ENCODE results near the gene CDK18.

CDK18 gene

GRCh38 chr1:205520709-205521108 is 16.2 kb downstream of the CDK18 start:
- no peak overlapping the region for H3K9ac ChIP-seq (ENCODE audit: low read length in 5 of 5)

DNA sequence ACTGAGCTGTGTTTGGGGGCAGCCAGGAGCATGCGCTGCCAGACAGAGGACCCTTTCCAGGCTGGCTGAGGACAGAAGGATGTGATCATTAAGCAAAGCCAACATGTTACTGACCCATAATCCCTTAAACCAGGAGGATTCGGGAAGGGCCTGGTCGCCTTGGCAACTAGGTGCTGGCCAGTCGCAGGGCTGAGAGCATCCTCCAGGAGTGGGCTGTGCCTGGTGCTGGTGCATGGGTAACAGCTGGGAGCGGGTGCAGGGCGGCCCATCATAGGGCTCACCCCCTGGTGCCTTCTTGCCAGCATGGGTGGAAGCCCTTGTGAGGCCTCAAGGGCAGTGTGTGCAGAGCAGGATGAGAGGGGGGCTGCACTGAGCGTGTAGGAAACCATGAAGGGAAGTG is 17.2 kb downstream of the CDK18 start:
- H3K9me3 ChIP-seq (ENCODE audit: control insufficient read depth in 5 of 5, low read length in 5 of 5) = no peaks in the 10 kb centered on the region
- no peak overlapping the region for H3K9ac ChIP-seq (ENCODE audit: low read length in 5 of 5)
- no peaks in the 10 kb centered on the region for H3K36me3 ChIP-seq (ENCODE audit: control insufficient read depth in 5 of 5, insufficient read depth in 5 of 5, low read length in 5 of 5)
- H3K27me3 ChIP-seq (ENCODE audit: control insufficient read depth in 5 of 5, insufficient read depth in 4 of 5, low read length in 5 of 5) = peaks cover 10 to 35% (median 28%) of the 10 kb centered on the region in 5 donors
- H3K4me1 ChIP-seq (ENCODE audit: control insufficient read depth in 5 of 5, insufficient read depth in 5 of 5, low read length in 5 of 5) = no peaks in the 10 kb centered on the region
- H3K27ac ChIP-seq (ENCODE audit: low read depth, low read length) = no peak overlapping the region
- H3K4me3 ChIP-seq (ENCODE audit: low read depth in 1 of 5, low read length in 5 of 5) = no peak overlapping the region

More at GRCh38 chr1:205520709-205521108, 16.2 kb downstream of the CDK18 start:
- Histone ChIP-seq H3K4me3 (ENCODE audit: low read depth in 1 of 5, low read length in 5 of 5) (no peak overlapping the region), H3K27ac (ENCODE audit: low read depth, low read length) (no peak overlapping the region), H3K27me3 (ENCODE audit: control insufficient read depth in 5 of 5, insufficient read depth in 4 of 5, low read length in 5 of 5) (peaks cover 7 to 26% (median 25%) of the 10 kb centered on the region in 5 donors), H3K9me3 (ENCODE audit: control insufficient read depth in 5 of 5, low read length in 5 of 5) (no peaks in the 10 kb centered on the region), H3K4me1 (ENCODE audit: control insufficient read depth in 5 of 5, insufficient read depth in 5 of 5, low read length in 5 of 5) (peaks cover 0 to 10% (median 4%) of the 10 kb centered on the region in 5 donors), H3K36me3 (ENCODE audit: control insufficient read depth in 5 of 5, insufficient read depth in 5 of 5, low read length in 5 of 5) (no peaks in the 10 kb centered on the region)

GRCh38 chr1:205522692-205523091 is 18.2 kb downstream of the CDK18 start:
- H3K4me3 ChIP-seq (ENCODE audit: low read depth in 1 of 5, low read length in 5 of 5) = no peak overlapping the region
- H3K36me3 ChIP-seq (ENCODE audit: control insufficient read depth in 5 of 5, insufficient read depth in 5 of 5, low read length in 5 of 5) = no peaks in the 10 kb centered on the region
- no peak overlapping the region for H3K9ac ChIP-seq (ENCODE audit: low read length in 5 of 5)
- no peak overlapping the region for H3K27ac ChIP-seq (ENCODE audit: low read depth, low read length)
- H3K27me3 ChIP-seq (ENCODE audit: control insufficient read depth in 5 of 5, insufficient read depth in 4 of 5, low read length in 5 of 5) = peaks cover 11 to 35% (median 28%) of the 10 kb centered on the region in 5 donors
- H3K9me3 ChIP-seq (ENCODE audit: control insufficient read depth in 5 of 5, low read length in 5 of 5) = no peaks in the 10 kb centered on the region
- no peaks in the 10 kb centered on the region for H3K4me1 ChIP-seq (ENCODE audit: control insufficient read depth in 5 of 5, insufficient read depth in 5 of 5, low read length in 5 of 5)

GRCh38 chr1:205523261-205523890 is 18.9 kb downstream of the CDK18 start:
- Histone ChIP-seq H3K36me3 (ENCODE audit: control insufficient read depth in 5 of 5, insufficient read depth in 5 of 5, low read length in 5 of 5) (no peaks in the 10 kb centered on the region), H3K27ac (ENCODE audit: low read depth, low read length) (no peak overlapping the region), H3K4me1 (ENCODE audit: control insufficient read depth in 5 of 5, insufficient read depth in 5 of 5, low read length in 5 of 5) (no peaks in the 10 kb centered on the region), H3K27me3 (ENCODE audit: control insufficient read depth in 5 of 5, insufficient read depth in 4 of 5, low read length in 5 of 5) (peaks cover 11 to 35% (median 28%) of the 10 kb centered on the region in 5 donors), H3K9me3 (ENCODE audit: control insufficient read depth in 5 of 5, low read length in 5 of 5) (no peaks in the 10 kb centered on the region), H3K4me3 (ENCODE audit: low read depth in 1 of 5, low read length in 5 of 5) (no peak overlapping the region), H3K9ac (ENCODE audit: low read length in 5 of 5) (no peak overlapping the region)

DNA sequence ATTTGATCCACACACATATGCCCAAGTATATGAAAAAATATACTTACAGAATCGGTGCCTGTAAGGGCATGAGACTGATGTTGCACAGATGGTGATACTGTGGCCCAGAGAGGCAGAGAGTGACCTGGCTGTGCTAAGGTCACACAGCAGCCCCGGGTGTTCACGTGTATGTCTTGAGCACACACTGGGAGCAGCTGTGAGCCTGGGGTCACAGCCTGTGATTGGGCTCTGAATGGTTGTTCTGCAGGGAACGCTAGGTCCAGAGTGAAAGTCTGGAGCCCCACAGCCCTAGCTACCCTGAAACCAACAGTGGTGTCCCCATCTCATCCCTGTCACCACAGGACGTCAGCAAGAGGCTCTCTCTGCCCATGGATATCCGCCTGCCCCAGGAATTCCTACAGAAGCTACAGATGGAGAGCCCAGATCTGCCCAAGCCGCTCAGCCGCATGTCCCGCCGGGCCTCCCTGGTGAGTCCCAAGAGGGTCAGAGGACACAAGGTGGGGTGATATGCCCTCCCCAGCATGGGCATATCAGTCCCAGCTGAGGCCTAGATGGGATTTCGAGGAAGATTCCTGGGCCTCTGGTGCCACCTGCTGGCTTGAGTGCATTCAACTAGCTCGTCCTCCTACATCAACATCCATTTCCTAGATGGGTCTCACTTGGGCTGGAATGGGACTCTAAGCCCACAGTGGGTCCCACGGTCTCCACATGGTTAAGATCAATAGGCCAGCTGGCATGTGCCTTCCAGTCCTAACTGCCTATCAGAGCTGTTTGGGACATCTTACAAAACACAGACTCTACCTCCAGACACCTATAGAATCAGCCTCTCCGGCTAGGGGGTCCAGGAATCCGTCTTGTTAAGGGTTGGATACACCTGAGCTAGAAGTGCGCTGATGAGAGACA is 19.7 kb downstream of the CDK18 start:
- Histone ChIP-seq H3K4me3 (ENCODE audit: low read depth in 1 of 5, low read length in 5 of 5) (no peak overlapping the region), H3K27ac (ENCODE audit: low read depth, low read length) (no peak overlapping the region)

GRCh38 chr1:205524794-205525101 is 20.3 kb downstream of the CDK18 start:
- Histone ChIP-seq H3K36me3 (ENCODE audit: control insufficient read depth in 5 of 5, insufficient read depth in 5 of 5, low read length in 5 of 5) (no peaks in the 10 kb centered on the region), H3K27ac (ENCODE audit: low read depth, low read length) (no peak overlapping the region), H3K4me3 (ENCODE audit: low read depth in 1 of 5, low read length in 5 of 5) (no peak overlapping the region), H3K9ac (ENCODE audit: low read length in 5 of 5) (no peak overlapping the region), H3K27me3 (ENCODE audit: control insufficient read depth in 5 of 5, insufficient read depth in 4 of 5, low read length in 5 of 5) (peaks cover 14 to 36% (median 21%) of the 10 kb centered on the region in 5 donors), H3K9me3 (ENCODE audit: control insufficient read depth in 5 of 5, low read length in 5 of 5) (no peaks in the 10 kb centered on the region), H3K4me1 (ENCODE audit: control insufficient read depth in 5 of 5, insufficient read depth in 5 of 5, low read length in 5 of 5) (peaks cover 0 to 11% (median 10%) of the 10 kb centered on the region in 5 donors)

More for the DNA sequence above, 19.7 kb downstream of the CDK18 start:
- peaks cover 0 to 5% (median 4%) of the 10 kb centered on the region in 5 donors for H3K4me1 ChIP-seq (ENCODE audit: control insufficient read depth in 5 of 5, insufficient read depth in 5 of 5, low read length in 5 of 5)
- H3K9me3 ChIP-seq (ENCODE audit: control insufficient read depth in 5 of 5, low read length in 5 of 5) = no peaks in the 10 kb centered on the region
- no peaks in the 10 kb centered on the region for H3K36me3 ChIP-seq (ENCODE audit: control insufficient read depth in 5 of 5, insufficient read depth in 5 of 5, low read length in 5 of 5)
- peaks cover 14 to 39% (median 27%) of the 10 kb centered on the region in 5 donors for H3K27me3 ChIP-seq (ENCODE audit: control insufficient read depth in 5 of 5, insufficient read depth in 4 of 5, low read length in 5 of 5)
- H3K9ac ChIP-seq (ENCODE audit: low read length in 5 of 5) = no peak overlapping the region

GRCh38 chr1:205525495-205526285 is 21.2 kb downstream of the CDK18 start:
- Histone ChIP-seq H3K36me3 (ENCODE audit: control insufficient read depth in 5 of 5, insufficient read depth in 5 of 5, low read length in 5 of 5) (no peaks in the 10 kb centered on the region), H3K27ac (ENCODE audit: low read depth, low read length) (no peak overlapping the region), H3K4me1 (ENCODE audit: control insufficient read depth in 5 of 5, insufficient read depth in 5 of 5, low read length in 5 of 5) (peaks cover 0 to 17% (median 11%) of the 10 kb centered on the region in 5 donors)

DNA sequence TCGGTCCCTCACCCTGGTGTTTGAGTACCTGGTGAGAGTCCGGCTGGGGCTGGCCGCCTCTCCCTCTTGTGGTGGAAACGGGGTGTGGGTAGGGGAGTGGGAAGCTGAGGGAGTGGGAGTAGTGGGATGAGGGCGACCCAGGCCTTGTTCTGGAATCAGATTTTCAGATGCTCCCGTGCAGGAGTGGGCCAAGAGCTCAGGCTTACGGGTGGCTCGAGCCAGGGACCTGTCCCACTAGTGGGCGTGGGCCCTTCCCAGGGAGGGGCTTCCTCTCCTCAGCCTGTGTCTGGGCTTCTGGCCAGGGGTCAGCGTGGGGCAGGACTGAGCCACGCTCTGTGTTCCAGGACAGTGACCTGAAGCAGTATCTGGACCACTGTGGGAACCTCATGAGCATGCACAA is 22.0 kb downstream of the CDK18 start:
- Histone ChIP-seq H3K27me3 (ENCODE audit: control insufficient read depth in 5 of 5, insufficient read depth in 4 of 5, low read length in 5 of 5) (peaks cover 12 to 32% (median 14%) of the 10 kb centered on the region in 5 donors), H3K36me3 (ENCODE audit: control insufficient read depth in 5 of 5, insufficient read depth in 5 of 5, low read length in 5 of 5) (no peaks in the 10 kb centered on the region), H3K9me3 (ENCODE audit: control insufficient read depth in 5 of 5, low read length in 5 of 5) (no peaks in the 10 kb centered on the region), H3K4me3 (ENCODE audit: low read depth in 1 of 5, low read length in 5 of 5) (no peak overlapping the region), H3K4me1 (ENCODE audit: control insufficient read depth in 5 of 5, insufficient read depth in 5 of 5, low read length in 5 of 5) (peaks cover 0 to 17% (median 11%) of the 10 kb centered on the region in 5 donors), H3K9ac (ENCODE audit: low read length in 5 of 5) (no peak overlapping the region), H3K27ac (ENCODE audit: low read depth, low read length) (no peak overlapping the region)

More at GRCh38 chr1:205525495-205526285, 21.2 kb downstream of the CDK18 start:
- H3K9me3 ChIP-seq (ENCODE audit: control insufficient read depth in 5 of 5, low read length in 5 of 5) = no peaks in the 10 kb centered on the region
- peaks cover 14 to 32% (median 15%) of the 10 kb centered on the region in 5 donors for H3K27me3 ChIP-seq (ENCODE audit: control insufficient read depth in 5 of 5, insufficient read depth in 4 of 5, low read length in 5 of 5)
- no peak overlapping the region for H3K9ac ChIP-seq (ENCODE audit: low read length in 5 of 5)
- no peak overlapping the region for H3K4me3 ChIP-seq (ENCODE audit: low read depth in 1 of 5, low read length in 5 of 5)

- peaks cover 0 to 17% (median 11%) of the 10 kb centered on the region in 5 donors for H3K4me1 ChIP-seq (ENCODE audit: control insufficient read depth in 5 of 5, insufficient read depth in 5 of 5, low read length in 5 of 5)
- no peak overlapping the region for H3K4me3 ChIP-seq (ENCODE audit: low read depth in 1 of 5, low read length in 5 of 5)
- no peak overlapping the region for H3K27ac ChIP-seq (ENCODE audit: low read depth, low read length)
- no peak overlapping the region for H3K9ac ChIP-seq (ENCODE audit: low read length in 5 of 5)
- no peaks in the 10 kb centered on the region for H3K9me3 ChIP-seq (ENCODE audit: control insufficient read depth in 5 of 5, low read length in 5 of 5)
- H3K27me3 ChIP-seq (ENCODE audit: control insufficient read depth in 5 of 5, insufficient read depth in 4 of 5, low read length in 5 of 5) = peaks cover 5 to 28% (median 14%) of the 10 kb centered on the region in 5 donors
- H3K36me3 ChIP-seq (ENCODE audit: control insufficient read depth in 5 of 5, insufficient read depth in 5 of 5, low read length in 5 of 5) = peaks cover 0 to 2% (median 0%) of the 10 kb centered on the region in 5 donors
Measured at GRCh38 chr1:205527931-205528330, 23.5 kb downstream of the CDK18 start.
